ENCODE results near the gene TENT4A.

TENT4A gene

DNA sequence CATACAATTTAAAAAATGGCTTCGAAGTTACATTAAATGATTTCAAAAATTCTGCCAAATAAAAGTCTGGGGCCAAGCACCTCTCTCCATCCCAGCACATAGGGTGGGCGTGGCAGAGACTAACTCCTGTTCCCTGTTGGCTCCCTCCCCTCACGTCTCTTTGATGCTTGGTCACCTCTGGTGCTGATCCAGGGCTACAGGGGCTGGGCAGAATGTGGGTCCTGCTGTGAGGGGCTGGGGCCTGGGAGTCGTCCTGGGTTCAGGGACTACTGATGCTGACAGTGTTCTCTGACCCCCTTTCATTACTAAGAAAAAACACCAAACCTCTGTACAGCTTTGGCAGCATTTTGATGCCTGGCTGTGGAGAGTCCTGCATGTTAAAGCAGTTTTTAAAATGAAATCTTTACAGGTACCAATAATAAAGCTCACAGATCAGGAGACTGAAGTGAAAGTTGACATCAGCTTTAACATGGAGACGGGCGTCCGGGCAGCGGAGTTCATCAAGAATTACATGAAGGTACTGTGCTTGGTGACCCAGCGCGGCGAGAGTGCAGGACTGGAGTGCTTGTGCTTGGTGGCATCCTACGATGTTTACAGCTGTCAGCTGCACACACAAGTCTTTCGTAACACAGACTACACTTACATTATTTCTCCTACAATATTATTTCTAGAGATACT lies 29.0 kb downstream of the TENT4A start:
- H3K4me3 ChIP-seq (ENCODE audit: insufficient read depth in 1 of 2, low read depth in 1 of 2, low read length in 2 of 2): no peak overlapping the region
- no peak for DNase-seq
- H3K4me1 ChIP-seq (ENCODE audit: control insufficient read depth, insufficient read depth, low read depth, low read length): peaks cover 9% of the 10 kb centered on the region
- no peak overlapping the region for H4K8ac ChIP-seq (ENCODE audit: low read length)
- no peak overlapping the region for H2AFZ ChIP-seq (ENCODE audit: low read depth, low read length)
- H3K27me3 ChIP-seq (ENCODE audit: control insufficient read depth in 1 of 2, insufficient read depth in 1 of 2, low read length in 2 of 2): no peaks in the 10 kb centered on the region
- peaks cover 41% of the 10 kb centered on the region for H3K79me1 ChIP-seq (replicated peaks; ENCODE audit: low read length, poor library complexity, severe bottlenecking)
- H4K91ac ChIP-seq (ENCODE audit: low read length): no peak overlapping the region
- no peak overlapping the region for H3K9ac ChIP-seq (ENCODE audit: low read length)
- peaks cover 50 to 82% of the 10 kb centered on the region in 2 experiments for H3K36me3 ChIP-seq (ENCODE audit: control insufficient read depth in 1 of 2, insufficient read depth in 2 of 2, low read depth in 1 of 2, low read length in 2 of 2)
- H3K4ac ChIP-seq (ENCODE audit: low read depth in 1 of 2, low read length in 2 of 2): no peak overlapping the region
- H3K4me2 ChIP-seq (ENCODE audit: low read length, poor library complexity, severe bottlenecking): no peak overlapping the region
- no peak overlapping the region for H3K27ac ChIP-seq (ENCODE audit: low read length, poor library complexity, severe bottlenecking)
- H2AK5ac ChIP-seq (ENCODE audit: low read length, severe bottlenecking): no peak overlapping the region
- H2BK12ac ChIP-seq (ENCODE audit: low read length in 2 of 2): no peak overlapping the region
- H2BK15ac ChIP-seq (ENCODE audit: low read depth, poor library complexity, severe bottlenecking): no peak overlapping the region
- H3K18ac ChIP-seq (ENCODE audit: low read depth in 1 of 2, low read length in 2 of 2): no peak overlapping the region
- H2BK120ac ChIP-seq (ENCODE audit: low read depth, low read length): no peak overlapping the region
- no peak overlapping the region for H3K23ac ChIP-seq (ENCODE audit: low read length in 2 of 2)
- no peaks in the 10 kb centered on the region for H3K9me3 ChIP-seq (ENCODE audit: control insufficient read depth, low read length)
- H2BK5ac ChIP-seq (ENCODE audit: low read depth, low read length, poor library complexity, severe bottlenecking): no peak overlapping the region
- H3K14ac ChIP-seq (ENCODE audit: low read length in 2 of 2): no peak overlapping the region
- 98% methylated on average over 11 of the region's 13 CpGs for WGBS

DNA sequence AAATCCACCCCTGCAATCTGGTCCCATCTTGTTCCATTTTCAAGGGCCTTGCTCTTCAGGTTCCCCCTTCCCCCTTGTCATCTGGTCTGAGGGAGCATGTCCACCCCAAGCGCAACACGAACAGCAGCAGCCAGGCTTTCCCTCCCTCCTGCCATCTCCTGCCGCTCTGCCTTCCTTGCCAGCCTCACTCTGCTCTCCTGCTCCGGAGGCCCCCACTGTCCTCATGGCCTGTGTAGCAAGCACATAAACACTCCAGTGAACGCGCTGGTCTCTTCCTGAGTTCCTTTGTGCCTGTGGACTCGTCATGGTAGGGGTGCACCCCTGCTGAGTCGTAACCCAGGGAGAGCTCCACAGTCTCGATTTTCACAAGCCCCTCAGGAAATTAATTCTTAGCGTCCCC lies 29.9 kb downstream of the TENT4A start:
- H3K18ac ChIP-seq (ENCODE audit: low read depth in 1 of 2, low read length in 2 of 2): no peak overlapping the region
- H3K23ac ChIP-seq (ENCODE audit: low read length in 2 of 2): no peak overlapping the region
- no peak overlapping the region for H2BK12ac ChIP-seq (ENCODE audit: low read length in 2 of 2)
- H3K4me2 ChIP-seq (ENCODE audit: low read length, poor library complexity, severe bottlenecking): no peak overlapping the region
- H3K9ac ChIP-seq (ENCODE audit: low read length): no peak overlapping the region
- H4K91ac ChIP-seq (ENCODE audit: low read length): peak overlapping the region; percentile 43
- no peak overlapping the region for H2BK120ac ChIP-seq (ENCODE audit: low read depth, low read length)
- H2BK15ac ChIP-seq (ENCODE audit: low read depth, poor library complexity, severe bottlenecking): no peak overlapping the region
- no peaks in the 10 kb centered on the region for H3K9me3 ChIP-seq (ENCODE audit: control insufficient read depth, low read length)
- no peak overlapping the region for H3K4ac ChIP-seq (ENCODE audit: low read depth in 1 of 2, low read length in 2 of 2)
- peaks cover 47 to 78% of the 10 kb centered on the region in 2 experiments for H3K36me3 ChIP-seq (ENCODE audit: control insufficient read depth in 1 of 2, insufficient read depth in 2 of 2, low read depth in 1 of 2, low read length in 2 of 2)
- peaks cover 40% of the 10 kb centered on the region for H3K79me1 ChIP-seq (replicated peaks; ENCODE audit: low read length, poor library complexity, severe bottlenecking)
- 91% methylated on average over 10 of the region's 10 CpGs for WGBS
- H2BK5ac ChIP-seq (ENCODE audit: low read depth, low read length, poor library complexity, severe bottlenecking): no peak overlapping the region
- no peak overlapping the region for H3K4me3 ChIP-seq (ENCODE audit: insufficient read depth in 1 of 2, low read depth in 1 of 2, low read length in 2 of 2)
- H3K14ac ChIP-seq (ENCODE audit: low read length in 2 of 2): no peak overlapping the region
- DNase-seq: no peak
- no peak overlapping the region for H2AFZ ChIP-seq (ENCODE audit: low read depth, low read length)
- no peak overlapping the region for H2AK5ac ChIP-seq (ENCODE audit: low read length, severe bottlenecking)
- H3K27ac ChIP-seq (ENCODE audit: low read length, poor library complexity, severe bottlenecking): no peak overlapping the region
- no peaks in the 10 kb centered on the region for H3K27me3 ChIP-seq (ENCODE audit: control insufficient read depth in 1 of 2, insufficient read depth in 1 of 2, low read length in 2 of 2)
- H4K8ac ChIP-seq (ENCODE audit: low read length): peak overlapping the region; percentile 19
- peaks cover 12% of the 10 kb centered on the region for H3K4me1 ChIP-seq (ENCODE audit: control insufficient read depth, insufficient read depth, low read depth, low read length)

DNA sequence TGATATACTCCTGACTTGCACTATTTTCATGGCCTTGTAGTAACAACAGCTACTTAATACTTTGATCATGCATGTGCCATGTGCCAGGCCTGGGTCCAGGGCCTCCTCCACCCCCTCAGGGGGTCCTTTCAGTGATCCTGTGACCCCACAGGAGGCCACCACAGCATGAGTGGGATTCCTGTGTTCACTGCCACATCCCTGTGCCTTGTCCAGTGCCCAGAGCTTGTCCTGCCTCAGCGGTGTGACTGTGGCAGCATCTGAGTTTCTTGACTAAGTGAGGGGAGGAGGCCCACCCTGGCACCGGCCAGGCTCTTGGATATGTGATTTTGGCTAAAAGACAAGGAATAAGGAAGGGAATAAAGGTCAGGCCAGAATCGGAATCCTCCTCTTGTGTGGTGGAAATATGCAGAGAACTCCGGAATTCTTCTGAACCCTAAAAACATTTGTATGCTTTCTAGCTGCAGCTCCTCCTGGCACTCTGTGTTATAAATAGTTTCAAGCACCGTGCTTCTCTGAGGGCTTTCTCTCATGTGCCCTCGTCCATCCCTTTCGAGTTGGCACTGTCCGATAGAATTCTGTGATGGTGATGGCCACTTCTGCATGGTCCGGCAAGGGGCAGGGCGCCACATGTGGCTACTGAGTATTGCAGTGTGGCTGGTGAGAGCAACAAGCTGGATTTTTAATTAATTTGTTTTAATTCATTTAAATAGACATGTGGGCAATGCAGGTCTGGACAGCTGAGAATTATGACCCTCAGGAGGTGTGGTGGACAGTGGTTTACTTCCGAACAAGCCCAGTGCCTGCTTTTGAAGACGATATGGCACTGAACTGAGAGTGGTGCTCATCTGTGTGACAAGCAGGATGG lies 31.8 kb downstream of the TENT4A start:
- no peak overlapping the region for H4K8ac ChIP-seq (ENCODE audit: low read length)
- no peaks in the 10 kb centered on the region for H3K9me3 ChIP-seq (ENCODE audit: control insufficient read depth, low read length)
- no peak overlapping the region for H2AK5ac ChIP-seq (ENCODE audit: low read length, severe bottlenecking)
- no peak overlapping the region for H2BK120ac ChIP-seq (ENCODE audit: low read depth, low read length)
- DNase-seq: no peak
- H4K91ac ChIP-seq (ENCODE audit: low read length): no peak overlapping the region
- peaks cover 9% of the 10 kb centered on the region for H3K4me1 ChIP-seq (ENCODE audit: control insufficient read depth, insufficient read depth, low read depth, low read length)
- H3K4ac ChIP-seq (ENCODE audit: low read depth in 1 of 2, low read length in 2 of 2): no peak overlapping the region
- H3K14ac ChIP-seq (ENCODE audit: low read length in 2 of 2): no peak overlapping the region
- no peak overlapping the region for H3K27ac ChIP-seq (ENCODE audit: low read length, poor library complexity, severe bottlenecking)
- H2BK15ac ChIP-seq (ENCODE audit: low read depth, poor library complexity, severe bottlenecking): no peak overlapping the region
- H2AFZ ChIP-seq (ENCODE audit: low read depth, low read length): no peak overlapping the region
- peaks cover 47 to 75% of the 10 kb centered on the region in 2 experiments for H3K36me3 ChIP-seq (ENCODE audit: control insufficient read depth in 1 of 2, insufficient read depth in 2 of 2, low read depth in 1 of 2, low read length in 2 of 2)
- no peak overlapping the region for H3K4me2 ChIP-seq (ENCODE audit: low read length, poor library complexity, severe bottlenecking)
- peaks cover 39% of the 10 kb centered on the region for H3K79me1 ChIP-seq (replicated peaks; ENCODE audit: low read length, poor library complexity, severe bottlenecking)
- no peak overlapping the region for H3K18ac ChIP-seq (ENCODE audit: low read depth in 1 of 2, low read length in 2 of 2)
- H3K9ac ChIP-seq (ENCODE audit: low read length): peak overlapping the region; percentile 46
- no peaks in the 10 kb centered on the region for H3K27me3 ChIP-seq (ENCODE audit: control insufficient read depth in 1 of 2, insufficient read depth in 1 of 2, low read length in 2 of 2)
- H3K23ac ChIP-seq (ENCODE audit: low read length in 2 of 2): no peak overlapping the region
- no peak overlapping the region for H3K4me3 ChIP-seq (ENCODE audit: insufficient read depth in 1 of 2, low read depth in 1 of 2, low read length in 2 of 2)
- H2BK12ac ChIP-seq (ENCODE audit: low read length in 2 of 2): no peak overlapping the region
- 94% methylated on average over 11 of the region's 12 CpGs for WGBS
- no peak overlapping the region for H2BK5ac ChIP-seq (ENCODE audit: low read depth, low read length, poor library complexity, severe bottlenecking)

DNA sequence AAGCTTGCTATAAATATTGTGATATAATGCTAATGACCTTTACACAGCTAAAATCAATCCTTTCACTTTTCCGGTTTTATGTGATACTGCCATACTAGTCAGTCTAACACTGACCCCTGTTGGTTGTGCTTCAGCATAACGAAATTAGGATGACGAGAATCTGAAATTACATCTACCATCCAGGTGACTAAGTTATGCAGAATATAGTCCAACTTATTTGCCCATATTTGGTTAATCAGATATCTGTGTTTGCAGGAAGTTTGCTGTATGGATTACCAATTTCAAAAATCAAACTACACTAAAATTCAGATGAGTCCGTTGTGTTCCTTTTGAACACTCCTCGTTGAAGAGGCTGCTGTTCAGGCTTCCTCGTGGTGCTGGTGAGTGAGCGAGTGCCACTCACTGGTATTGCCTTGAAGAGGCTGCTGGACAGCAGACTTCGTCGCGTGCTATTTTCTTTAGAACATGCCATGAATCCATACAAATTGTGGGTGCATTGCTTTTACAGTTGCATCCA lies 32.5 kb downstream of the TENT4A start:
- H3K14ac ChIP-seq (ENCODE audit: low read length in 2 of 2): no peak overlapping the region
- H3K27ac ChIP-seq (ENCODE audit: low read length, poor library complexity, severe bottlenecking): no peak overlapping the region
- 86% methylated on average over 9 of the region's 10 CpGs for WGBS
- no peak overlapping the region for H3K18ac ChIP-seq (ENCODE audit: low read depth in 1 of 2, low read length in 2 of 2)
- peaks cover 9% of the 10 kb centered on the region for H3K4me1 ChIP-seq (ENCODE audit: control insufficient read depth, insufficient read depth, low read depth, low read length)
- DNase-seq: peak; percentile 68
- H3K79me1 ChIP-seq (replicated peaks; ENCODE audit: low read length, poor library complexity, severe bottlenecking): peaks cover 40% of the 10 kb centered on the region
- H2BK5ac ChIP-seq (ENCODE audit: low read depth, low read length, poor library complexity, severe bottlenecking): no peak overlapping the region
- no peak overlapping the region for H3K4me3 ChIP-seq (ENCODE audit: insufficient read depth in 1 of 2, low read depth in 1 of 2, low read length in 2 of 2)
- H3K9ac ChIP-seq (ENCODE audit: low read length): peak overlapping the region; percentile 46
- no peak overlapping the region for H4K91ac ChIP-seq (ENCODE audit: low read length)
- no peak overlapping the region for H2BK12ac ChIP-seq (ENCODE audit: low read length in 2 of 2)
- no peaks in the 10 kb centered on the region for H3K9me3 ChIP-seq (ENCODE audit: control insufficient read depth, low read length)
- H3K4me2 ChIP-seq (ENCODE audit: low read length, poor library complexity, severe bottlenecking): no peak overlapping the region
- no peak overlapping the region for H2AFZ ChIP-seq (ENCODE audit: low read depth, low read length)
- no peak overlapping the region for H2BK120ac ChIP-seq (ENCODE audit: low read depth, low read length)
- H3K23ac ChIP-seq (ENCODE audit: low read length in 2 of 2): no peak overlapping the region
- no peak overlapping the region for H2BK15ac ChIP-seq (ENCODE audit: low read depth, poor library complexity, severe bottlenecking)
- no peak overlapping the region for H4K8ac ChIP-seq (ENCODE audit: low read length)
- peaks cover 48 to 74% of the 10 kb centered on the region in 2 experiments for H3K36me3 ChIP-seq (ENCODE audit: control insufficient read depth in 1 of 2, insufficient read depth in 2 of 2, low read depth in 1 of 2, low read length in 2 of 2)
- H3K27me3 ChIP-seq (ENCODE audit: control insufficient read depth in 1 of 2, insufficient read depth in 1 of 2, low read length in 2 of 2): no peaks in the 10 kb centered on the region
- H3K4ac ChIP-seq (ENCODE audit: low read depth in 1 of 2, low read length in 2 of 2): no peak overlapping the region
- H2AK5ac ChIP-seq (ENCODE audit: low read length, severe bottlenecking): no peak overlapping the region
